Activated CD4-positive, CD25-positive, alpha-beta regulatory T cell (primary cell): ENCODE results near the gene ANKRD11.

Experiments used
- DNase-seq, 4 experiments: peaks; one replicate each; lab custom pipeline; 2025; lab: John Stamatoyannopoulos, UW

ANKRD11 gene

DNA sequence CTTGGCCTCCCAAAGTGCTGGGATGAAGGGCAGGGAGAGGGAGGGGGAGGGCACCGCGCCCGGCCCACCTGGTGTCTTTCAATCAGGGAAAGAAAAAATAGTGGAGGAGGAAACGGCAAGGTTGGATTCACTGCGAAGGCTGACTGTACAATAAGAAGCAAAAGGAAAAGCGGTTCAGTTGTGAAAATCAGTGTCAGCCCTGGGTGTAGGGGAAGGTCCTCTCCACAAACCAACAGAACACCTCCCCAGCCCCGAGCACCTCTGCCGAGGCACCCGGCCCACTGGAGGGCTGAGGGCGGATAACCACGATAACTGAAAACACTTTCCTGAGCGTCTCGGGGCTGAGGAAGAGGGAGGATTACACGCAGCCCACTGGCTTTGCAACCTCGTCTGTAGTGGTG lies 16.4 kb upstream of the ANKRD11 start:
- DNase-seq: no peak

DNA sequence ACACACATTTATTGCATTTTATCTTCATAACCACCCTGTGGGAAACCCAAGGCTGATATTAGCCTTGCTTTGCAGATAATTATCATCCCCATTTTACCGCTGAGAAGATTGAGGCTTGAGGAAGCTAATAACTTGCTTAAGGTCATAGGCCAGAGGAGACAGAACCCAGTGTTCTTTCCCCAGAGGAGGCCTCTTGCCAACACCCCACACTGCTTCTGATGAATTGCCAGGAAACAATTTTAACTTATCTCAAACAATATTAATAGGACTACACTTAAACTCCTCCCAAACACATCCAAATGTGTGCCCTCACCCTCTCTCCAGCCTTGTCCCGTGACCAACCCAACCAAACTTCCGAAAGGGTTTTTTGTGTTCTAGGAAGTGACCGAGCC lies 15.7 kb upstream of the ANKRD11 start:
- DNase-seq: no peak

- peak; percentile 66 to 78 (median 74) for DNase-seq
These were observed 15.1 kb upstream of the ANKRD11 start for GRCh38 chr16:89505204-89506112.

DNA sequence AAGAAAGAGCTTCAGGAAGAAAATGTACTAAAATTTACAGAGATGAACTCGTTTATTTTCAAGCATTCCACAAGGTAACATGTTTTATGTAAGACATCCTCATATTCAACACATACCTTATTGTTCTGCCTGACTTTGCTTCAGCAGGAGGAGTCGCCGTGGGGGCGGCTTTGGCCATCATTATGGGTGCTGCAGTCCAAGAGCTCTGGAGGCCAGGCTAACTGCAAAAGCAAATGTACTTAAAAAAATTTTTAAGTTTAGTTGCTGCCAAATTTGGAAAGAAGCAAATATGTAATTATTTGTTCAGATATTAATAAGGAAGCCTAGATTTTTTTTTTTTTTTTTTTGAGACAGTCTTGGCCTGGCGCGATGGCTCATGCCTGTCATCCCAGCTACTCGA lies 13.7 kb upstream of the ANKRD11 start:
- no peak for DNase-seq

- DNase-seq: no peak
These were observed 11.9 kb upstream of the ANKRD11 start for GRCh38 chr16:89502081-89502843.

- no peak for DNase-seq
These were observed 9.4 kb upstream of the ANKRD11 start for GRCh38 chr16:89499767-89500166.

DNA sequence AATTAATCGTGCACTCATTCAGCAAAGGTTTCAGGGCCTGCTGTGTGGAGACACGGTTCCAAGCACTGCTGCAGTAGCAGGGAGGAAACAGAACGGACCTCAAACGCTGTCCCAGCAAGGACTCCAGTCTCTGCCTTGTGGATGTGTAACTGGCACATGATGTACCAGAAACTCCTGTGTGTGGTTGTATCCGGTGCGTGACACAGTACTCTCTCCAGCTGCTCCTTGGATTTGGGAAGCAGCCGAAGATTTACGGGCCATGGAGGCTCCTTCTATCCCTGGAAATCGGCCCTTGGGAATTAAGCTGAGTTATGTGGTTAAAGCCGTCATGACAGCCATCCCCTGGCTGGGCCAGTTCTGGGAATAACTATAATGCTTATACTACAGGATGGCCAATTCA lies 8.5 kb upstream of the ANKRD11 start:
- DNase-seq: no peak

GRCh38 chr16:89495121-89495520 lies 4.8 kb upstream of the ANKRD11 start:
- no peak for DNase-seq

GRCh38 chr16:89493776-89494175 lies 3.4 kb upstream of the ANKRD11 start:
- no peak for DNase-seq

- no peak for DNase-seq
These were observed 1.8 kb upstream of the ANKRD11 start for GRCh38 chr16:89491974-89492687.

- DNase-seq: no peak
These were observed 993 bp upstream of the ANKRD11 start for GRCh38 chr16:89491238-89491869.

- peak in 1 of 4 experiments; percentile 45 for DNase-seq
These were observed 393 bp downstream of the ANKRD11 start for GRCh38 chr16:89489898-89490438.

DNA sequence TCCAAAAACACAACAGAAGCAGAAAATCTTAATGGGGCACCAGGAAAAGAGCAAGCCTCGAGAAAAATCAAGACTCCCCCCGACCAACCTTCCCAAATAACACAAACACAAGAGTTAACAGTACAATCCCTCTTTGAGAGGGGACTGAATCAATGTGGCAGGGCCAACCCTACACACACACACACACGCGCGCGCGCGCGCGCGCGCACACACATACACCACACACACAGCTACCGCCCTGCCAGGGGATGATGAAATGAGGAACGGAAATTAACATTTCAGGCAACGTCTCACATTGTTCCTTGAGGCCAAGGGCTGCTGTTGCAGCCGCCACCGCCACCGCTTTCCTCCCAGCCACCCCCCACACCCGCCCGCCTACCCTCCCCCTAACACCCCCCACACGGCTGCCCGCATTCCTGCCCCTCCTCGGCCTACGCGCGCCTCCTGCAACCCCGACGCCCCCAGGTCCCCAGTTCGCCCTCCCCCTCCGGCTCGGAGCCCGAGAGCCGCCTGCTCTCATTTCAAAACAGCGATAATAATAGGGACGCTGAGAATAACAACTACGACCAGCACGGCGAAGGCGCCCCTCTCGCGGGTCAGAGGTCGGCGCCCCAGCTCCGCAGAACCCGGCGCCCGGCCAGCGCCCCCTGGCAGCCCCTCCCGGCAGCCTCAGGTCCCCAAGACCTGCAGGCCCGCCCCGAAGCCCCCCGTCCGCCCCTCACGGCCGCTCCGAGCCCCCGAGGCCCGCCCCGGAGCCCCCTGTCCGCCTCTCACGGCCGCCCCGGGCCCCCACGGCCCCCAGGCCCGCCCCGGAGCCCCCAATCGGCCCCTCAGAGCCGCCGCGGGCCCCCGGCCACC lies 1.1 kb downstream of the ANKRD11 start:
- peak; percentile 44 to 73 (median 62) for DNase-seq

- DNase-seq: no peak
These were observed 4.6 kb downstream of the ANKRD11 start for GRCh38 chr16:89485701-89486246.

DNA sequence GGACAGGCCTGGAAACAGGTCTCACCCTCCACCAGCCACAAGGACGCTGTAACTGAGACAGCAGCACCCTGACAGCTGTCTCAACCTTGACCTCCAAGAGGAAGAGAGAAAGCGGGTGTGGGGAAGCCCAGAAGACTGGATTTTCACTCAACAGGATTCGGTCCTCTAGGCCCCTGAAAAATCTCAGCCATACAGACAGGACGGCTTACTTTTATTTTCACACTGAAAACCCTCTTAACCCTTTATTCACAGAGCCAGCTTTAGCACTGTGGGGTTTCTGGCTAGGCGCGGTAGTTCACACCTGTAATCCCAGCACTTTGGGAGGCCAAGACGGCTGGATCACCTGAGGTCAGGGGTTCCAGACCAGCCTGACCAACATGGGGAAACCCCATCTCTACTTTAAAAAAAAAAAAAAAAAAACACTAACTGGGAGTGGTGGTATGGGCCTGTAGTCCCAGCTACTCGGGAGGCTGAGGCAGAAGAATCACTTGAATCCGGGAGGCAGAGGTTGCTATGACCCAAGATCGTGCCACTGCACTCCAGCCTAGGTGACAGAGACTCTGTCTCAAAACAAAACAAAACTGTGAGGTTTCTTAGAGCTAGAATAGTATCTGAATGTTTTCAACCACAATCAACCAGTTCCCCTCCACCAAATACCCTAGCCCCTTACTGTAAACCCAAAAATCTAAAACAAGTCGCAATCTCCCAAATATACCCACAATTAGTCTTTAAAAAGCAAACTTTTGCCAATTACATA lies 5.3 kb downstream of the ANKRD11 start:
- DNase-seq: peak in 1 of 4 experiments; percentile 9

- no peak for DNase-seq
These were observed 6.3 kb downstream of the ANKRD11 start for GRCh38 chr16:89484041-89484501.

DNA sequence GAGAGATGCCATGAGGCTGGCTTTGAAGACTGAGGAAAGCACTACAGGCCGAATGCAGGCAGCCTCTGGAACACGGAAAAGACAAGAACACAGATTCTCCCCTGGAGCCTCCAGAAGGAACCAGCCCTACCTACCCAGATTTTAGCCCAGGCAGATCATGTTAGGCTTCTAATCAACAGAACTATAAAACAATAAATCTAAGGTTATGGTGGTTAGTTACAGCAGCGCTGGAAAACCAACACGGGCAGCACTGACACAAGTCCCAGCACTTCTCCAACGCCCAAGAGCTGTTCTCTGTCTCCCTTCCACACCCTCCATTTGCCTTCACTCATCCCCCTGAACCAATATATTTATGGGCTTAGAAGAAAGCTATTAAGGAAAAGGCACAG lies 7.5 kb downstream of the ANKRD11 start:
- no peak for DNase-seq

DNA sequence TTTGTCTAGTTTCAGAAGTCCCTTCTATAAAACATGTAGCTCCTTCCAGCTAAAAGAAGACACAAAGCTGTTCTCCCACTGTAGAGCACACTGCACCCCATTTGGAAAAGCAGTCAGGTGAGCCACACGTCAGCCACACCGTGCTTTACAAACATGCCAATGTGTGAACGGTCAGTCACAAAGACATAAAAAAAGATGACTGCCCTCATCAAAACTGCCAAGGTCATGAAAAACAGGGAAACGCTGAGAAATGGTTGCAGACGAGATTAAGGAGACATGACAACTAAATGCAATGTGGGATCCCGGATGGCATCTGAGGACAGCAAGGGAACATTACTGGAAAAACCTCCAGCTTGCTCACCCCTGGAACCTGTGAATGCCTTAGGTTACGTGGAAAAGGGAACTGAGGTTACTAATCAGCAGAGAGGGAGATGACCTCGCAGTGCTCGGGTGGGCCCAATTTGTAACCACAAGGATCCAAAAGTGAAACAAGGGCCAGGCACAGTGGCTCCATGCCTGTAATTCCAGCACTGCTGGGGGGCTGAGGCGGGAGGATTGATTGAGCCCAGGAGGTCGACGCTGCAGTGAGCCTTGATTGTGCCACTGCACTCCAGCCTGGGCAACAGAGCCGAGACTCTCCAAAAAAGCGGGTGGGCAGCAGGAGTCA lies 8.1 kb downstream of the ANKRD11 start:
- DNase-seq: no peak

- DNase-seq: no peak
These were observed 8.9 kb downstream of the ANKRD11 start for GRCh38 chr16:89481356-89481955.
